Dedifferentiated amniotic fluid mesenchymal stem cell (primary cell): ENCODE results near the gene CROCC2.

Experiments used
- DNase-seq: peaks from one replicate; pipeline ENCODE4 v3.0.0-alpha.2; 2016; ENCODE audit errors: extremely low spot score

The CROCC2 gene

GRCh38 chr2:240921311-240921994 lies 15.3 kb downstream of the CROCC2 start:
- DNase-seq = peak; percentile 92

- no peak for DNase-seq
Observed at GRCh38 chr2:240921995-240922244, 15.8 kb downstream of the CROCC2 start.

- DNase-seq = no peak
Observed at GRCh38 chr2:240922245-240922981, 16.3 kb downstream of the CROCC2 start.

GRCh38 chr2:240922982-240923537 lies 16.9 kb downstream of the CROCC2 start:
- no peak for DNase-seq

GRCh38 chr2:240925191-240925567 lies 19.0 kb downstream of the CROCC2 start:
- DNase-seq = no peak

GRCh38 chr2:240925568-240926515 lies 19.7 kb downstream of the CROCC2 start:
- no peak for DNase-seq

- DNase-seq = no peak
Observed at GRCh38 chr2:240926516-240927389, 20.6 kb downstream of the CROCC2 start.

- DNase-seq = no peak
Observed at GRCh38 chr2:240927390-240927781, 21.2 kb downstream of the CROCC2 start.

- DNase-seq = no peak
Observed at GRCh38 chr2:240928476-240929363, 22.6 kb downstream of the CROCC2 start.

GRCh38 chr2:240929364-240930095 lies 23.4 kb downstream of the CROCC2 start:
- DNase-seq = no peak

GRCh38 chr2:240930096-240930630 lies 24.0 kb downstream of the CROCC2 start:
- no peak for DNase-seq

GRCh38 chr2:240930631-240931318 lies 24.6 kb downstream of the CROCC2 start:
- no peak for DNase-seq

- DNase-seq = no peak
Observed at GRCh38 chr2:240931319-240931949, 25.3 kb downstream of the CROCC2 start.

GRCh38 chr2:240932001-240932723 lies 26.0 kb downstream of the CROCC2 start:
- no peak for DNase-seq

GRCh38 chr2:240932724-240933047 lies 26.6 kb downstream of the CROCC2 start:
- no peak for DNase-seq

- DNase-seq = no peak
Observed at GRCh38 chr2:240933048-240933965, 27.2 kb downstream of the CROCC2 start.
